ENCODE measurements around the gene GRIK4.

DNA sequence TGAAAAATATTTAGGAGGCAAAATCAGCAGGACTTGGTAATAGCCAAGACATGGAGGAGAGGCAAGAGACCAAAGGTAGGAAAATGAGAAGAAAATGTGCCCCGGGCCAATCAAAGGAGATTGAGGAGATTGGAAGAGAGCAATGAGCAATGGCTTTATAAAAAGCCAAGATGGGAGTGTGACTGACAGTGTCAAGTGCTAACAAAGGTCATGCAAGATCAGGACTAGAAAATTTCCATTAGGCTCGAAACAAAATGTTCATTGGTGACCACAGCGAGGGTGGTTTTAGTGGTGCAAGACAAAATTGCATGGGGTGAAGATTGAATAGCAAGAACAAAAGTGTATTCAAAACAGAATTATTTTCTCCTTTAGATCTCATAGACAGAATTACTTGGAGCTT is 467.2 kb downstream of the GRIK4 start:
- TF ChIP-seq, protein P1, sequence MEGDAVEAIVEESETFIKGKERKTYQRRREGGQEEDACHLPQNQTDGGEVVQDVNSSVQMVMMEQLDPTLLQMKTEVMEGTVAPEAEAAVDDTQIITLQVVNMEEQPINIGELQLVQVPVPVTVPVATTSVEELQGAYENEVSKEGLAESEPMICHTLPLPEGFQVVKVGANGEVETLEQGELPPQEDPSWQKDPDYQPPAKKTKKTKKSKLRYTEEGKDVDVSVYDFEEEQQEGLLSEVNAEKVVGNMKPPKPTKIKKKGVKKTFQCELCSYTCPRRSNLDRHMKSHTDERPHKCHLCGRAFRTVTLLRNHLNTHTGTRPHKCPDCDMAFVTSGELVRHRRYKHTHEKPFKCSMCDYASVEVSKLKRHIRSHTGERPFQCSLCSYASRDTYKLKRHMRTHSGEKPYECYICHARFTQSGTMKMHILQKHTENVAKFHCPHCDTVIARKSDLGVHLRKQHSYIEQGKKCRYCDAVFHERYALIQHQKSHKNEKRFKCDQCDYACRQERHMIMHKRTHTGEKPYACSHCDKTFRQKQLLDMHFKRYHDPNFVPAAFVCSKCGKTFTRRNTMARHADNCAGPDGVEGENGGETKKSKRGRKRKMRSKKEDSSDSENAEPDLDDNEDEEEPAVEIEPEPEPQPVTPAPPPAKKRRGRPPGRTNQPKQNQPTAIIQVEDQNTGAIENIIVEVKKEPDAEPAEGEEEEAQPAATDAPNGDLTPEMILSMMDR (conservative IDR thresholded peaks at IDR 0.05; ENCODE audit: low read length), result no peak
- no peak for TF ChIP-seq EZH2phosphoT487 (IDR thresholded peaks at IDR 0.05; ENCODE audit: borderline replicate concordance, low read depth, low read length)

Data from OCI-LY7 (cell line).